ENCODE data around the gene USP37. TPM values are rescaled to one million over a fixed set of nuclear protein-coding genes. Genes with fewer than 3 reads are reported as not detected.

USP37 gene
- total RNA-seq, 1 donor from 2014 or later = 9.4 TPM

GRCh38 chr2:218452079-218452478 lies 116.1 kb downstream of the USP37 start:
- Histone ChIP-seq H3K4me3 (ENCODE audit: low read depth, low read length) (no peak overlapping the region), H3K36me3 (ENCODE audit: control insufficient read depth, insufficient read depth, low read length) (no peaks in the 10 kb centered on the region), H3K27me3 (ENCODE audit: control insufficient read depth, insufficient read depth, low read length) (no peaks in the 10 kb centered on the region)
- DNase-seq (ENCODE audit: low read depth) = no peak
- TF ChIP-seq, protein P1, sequence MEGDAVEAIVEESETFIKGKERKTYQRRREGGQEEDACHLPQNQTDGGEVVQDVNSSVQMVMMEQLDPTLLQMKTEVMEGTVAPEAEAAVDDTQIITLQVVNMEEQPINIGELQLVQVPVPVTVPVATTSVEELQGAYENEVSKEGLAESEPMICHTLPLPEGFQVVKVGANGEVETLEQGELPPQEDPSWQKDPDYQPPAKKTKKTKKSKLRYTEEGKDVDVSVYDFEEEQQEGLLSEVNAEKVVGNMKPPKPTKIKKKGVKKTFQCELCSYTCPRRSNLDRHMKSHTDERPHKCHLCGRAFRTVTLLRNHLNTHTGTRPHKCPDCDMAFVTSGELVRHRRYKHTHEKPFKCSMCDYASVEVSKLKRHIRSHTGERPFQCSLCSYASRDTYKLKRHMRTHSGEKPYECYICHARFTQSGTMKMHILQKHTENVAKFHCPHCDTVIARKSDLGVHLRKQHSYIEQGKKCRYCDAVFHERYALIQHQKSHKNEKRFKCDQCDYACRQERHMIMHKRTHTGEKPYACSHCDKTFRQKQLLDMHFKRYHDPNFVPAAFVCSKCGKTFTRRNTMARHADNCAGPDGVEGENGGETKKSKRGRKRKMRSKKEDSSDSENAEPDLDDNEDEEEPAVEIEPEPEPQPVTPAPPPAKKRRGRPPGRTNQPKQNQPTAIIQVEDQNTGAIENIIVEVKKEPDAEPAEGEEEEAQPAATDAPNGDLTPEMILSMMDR (IDR thresholded peaks at IDR 0.05; ENCODE audit: insufficient read depth, low read length, poor library complexity, severe bottlenecking) = no peak

- no peaks in the 10 kb centered on the region for H3K36me3 ChIP-seq (ENCODE audit: control insufficient read depth, insufficient read depth, low read length)
- no peak for DNase-seq (ENCODE audit: low read depth)
- H3K4me3 ChIP-seq (ENCODE audit: low read depth, low read length) = no peak overlapping the region
- H3K27me3 ChIP-seq (ENCODE audit: control insufficient read depth, insufficient read depth, low read length) = no peaks in the 10 kb centered on the region
- TF ChIP-seq, protein P1 (IDR thresholded peaks at IDR 0.05; ENCODE audit: insufficient read depth, low read length, poor library complexity, severe bottlenecking) = no peak
Measured at GRCh38 chr2:218448934-218449333, 119.2 kb downstream of the USP37 start.

- no peak for DNase-seq (ENCODE audit: low read depth)
- no peaks in the 10 kb centered on the region for H3K36me3 ChIP-seq (ENCODE audit: control insufficient read depth, insufficient read depth, low read length)
- H3K27me3 ChIP-seq (ENCODE audit: control insufficient read depth, insufficient read depth, low read length) = no peaks in the 10 kb centered on the region
- no peak overlapping the region for H3K4me3 ChIP-seq (ENCODE audit: low read depth, low read length)
- TF ChIP-seq, protein P1 (IDR thresholded peaks at IDR 0.05; ENCODE audit: insufficient read depth, low read length, poor library complexity, severe bottlenecking) = no peak
Measured at GRCh38 chr2:218447072-218447471, 121.1 kb downstream of the USP37 start.

DNA sequence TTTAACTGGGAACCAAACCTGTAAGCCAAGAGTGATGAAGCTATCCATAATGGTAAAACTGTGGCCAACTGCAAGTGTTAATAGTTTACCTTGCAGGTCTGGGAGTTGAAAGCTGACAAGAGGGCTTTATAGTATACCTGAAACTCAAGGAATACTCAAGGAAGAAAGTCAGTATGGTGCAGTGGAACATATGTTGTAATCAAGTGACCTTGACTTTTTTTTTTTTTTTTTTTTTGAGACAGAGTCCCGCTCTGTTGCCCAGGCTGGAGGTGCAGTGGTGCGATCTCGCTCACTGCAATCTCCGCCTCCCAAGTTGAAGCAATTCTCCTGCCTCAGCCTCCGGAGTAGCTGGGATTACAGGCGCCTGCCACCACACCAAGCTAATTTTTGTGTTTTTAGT lies 121.6 kb downstream of the USP37 start:
- TF ChIP-seq, protein P1 (IDR thresholded peaks at IDR 0.05; ENCODE audit: insufficient read depth, low read length, poor library complexity, severe bottlenecking) = no peak
- H3K36me3 ChIP-seq (ENCODE audit: control insufficient read depth, insufficient read depth, low read length) = no peaks in the 10 kb centered on the region
- no peaks in the 10 kb centered on the region for H3K27me3 ChIP-seq (ENCODE audit: control insufficient read depth, insufficient read depth, low read length)
- no peak for DNase-seq (ENCODE audit: low read depth)
- H3K4me3 ChIP-seq (ENCODE audit: low read depth, low read length) = no peak overlapping the region

DNA sequence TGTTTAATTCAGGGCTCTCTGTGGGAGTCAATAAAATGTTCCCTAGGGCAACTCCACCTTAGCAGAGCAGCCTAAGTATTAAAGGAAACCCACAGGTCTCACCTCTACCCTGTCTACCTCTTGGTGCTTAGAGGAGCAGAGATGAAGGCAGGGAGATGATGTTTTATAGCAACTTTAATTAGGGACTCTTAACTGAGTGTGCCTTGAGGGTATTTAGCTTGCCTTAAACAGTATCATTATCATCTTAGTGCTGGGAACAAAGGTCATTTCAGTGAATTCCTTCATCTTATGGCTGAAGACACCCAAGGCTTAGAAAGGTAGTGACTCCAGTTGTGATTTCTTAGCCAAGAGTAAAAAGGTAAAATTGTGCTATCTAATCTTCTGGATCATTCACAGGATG lies 122.5 kb downstream of the USP37 start:
- Histone ChIP-seq H3K4me3 (ENCODE audit: low read depth, low read length) (no peak overlapping the region), H3K36me3 (ENCODE audit: control insufficient read depth, insufficient read depth, low read length) (no peaks in the 10 kb centered on the region), H3K27me3 (ENCODE audit: control insufficient read depth, insufficient read depth, low read length) (no peaks in the 10 kb centered on the region)
- TF ChIP-seq, protein P1 (IDR thresholded peaks at IDR 0.05; ENCODE audit: insufficient read depth, low read length, poor library complexity, severe bottlenecking) = no peak
- DNase-seq (ENCODE audit: low read depth) = no peak

- H3K4me3 ChIP-seq (ENCODE audit: low read depth, low read length) = no peak overlapping the region
- H3K27me3 ChIP-seq (ENCODE audit: control insufficient read depth, insufficient read depth, low read length) = no peaks in the 10 kb centered on the region
- TF ChIP-seq, protein P1 (IDR thresholded peaks at IDR 0.05; ENCODE audit: insufficient read depth, low read length, poor library complexity, severe bottlenecking) = no peak
- DNase-seq (ENCODE audit: low read depth) = no peak
- H3K36me3 ChIP-seq (ENCODE audit: control insufficient read depth, insufficient read depth, low read length) = no peaks in the 10 kb centered on the region
Measured at GRCh38 chr2:218444692-218445357, 123.3 kb downstream of the USP37 start.
